Activated B cell treated with CpG ODN at 0.5 μM for 24 hours (primary cell): Measurements from ENCODE around the gene BSND. TPM values are rescaled to one million over a fixed set of nuclear protein-coding genes. Genes with fewer than 3 reads are reported as not detected.

ENCODE experiments used
- ATAC-seq: fragments of 200-7000 bp; cut with Tn5 transposase; one replicate; pipeline ENCODE4 v1.10.0; 2021; ENCODE audit warnings: low read depth, mild to moderate bottlenecking, moderate library complexity
- CTCF ChIA-PET: fragments of 350-600 bp; sonication (Branson Sonifier 250); formaldehyde crosslinking; loops from one replicate; lab custom pipeline; 2021; ENCODE audit warnings: antibody characterized with exemption; lab: Charles Lee
- POLR2A ChIA-PET: fragments of 350-600 bp; sonication (Branson Sonifier 250); formaldehyde crosslinking; loops from one replicate; lab custom pipeline; 2021; ENCODE audit warnings: antibody characterized with exemption; lab: Charles Lee
- DNase-seq: peaks from one replicate; pipeline ENCODE4 v3.0.0; 2022
- H3K27ac Mint-ChIP-seq: one replicate; pipeline ENCODE4 v1.8.0; 2020; ENCODE audit warnings: mixed read lengths
- H3K27me3 Mint-ChIP-seq: one replicate; pipeline ENCODE4 v1.8.0; 2021; ENCODE audit warnings: mixed read lengths
- H3K36me3 Mint-ChIP-seq: one replicate; pipeline ENCODE4 v1.8.0; 2021; ENCODE audit warnings: low read depth, mixed read lengths
- H3K4me1 Mint-ChIP-seq: one replicate; pipeline ENCODE4 v1.8.0; 2021; ENCODE audit warnings: mixed read lengths
- H3K4me3 Mint-ChIP-seq: one replicate; pipeline ENCODE4 v1.8.0; 2020; ENCODE audit warnings: mild to moderate bottlenecking, mixed read lengths
- H3K9me3 Mint-ChIP-seq: one replicate; pipeline ENCODE4 v1.8.0; 2020; ENCODE audit warnings: mixed read lengths
- CTCF ChIP-seq: fragments of 200-600 bp; IDR thresholded peaks from one replicate; pipeline ENCODE4 v1.8.0; 2022; ENCODE audit warnings: antibody characterized with exemption, mild to moderate bottlenecking
- intact Hi-C: fragments of 100-400 bp; cut with micrococcal nuclease; formaldehyde crosslinking; loops from one replicate; pipeline ENCODE4 v1.15.1; 2024
- total RNA-seq: library from RNA; stranded (reverse); gene quantifications from 2 replicates; pipeline ENCODE4 v1.2.3, GENCODE V29; 2022

BSND gene
- total RNA-seq, 1 donor from 2014 or later, result not detected

- CTCF ChIA-PET, result no interaction called here
- no peak overlapping the region for H3K4me3 Mint-ChIP-seq
- intact Hi-C loops, result no loop called here
- ATAC-seq (no peak), DNase-seq (no peak)
- H3K9me3 Mint-ChIP-seq, result no peaks in the 10 kb centered on the region
- POLR2A ChIA-PET, result no interaction called here
- peaks cover 3% of the 10 kb centered on the region for H3K27me3 Mint-ChIP-seq
- no peaks in the 10 kb centered on the region for H3K36me3 Mint-ChIP-seq
- H3K27ac Mint-ChIP-seq, result no peak overlapping the region
- H3K4me1 Mint-ChIP-seq, result no peaks in the 10 kb centered on the region
- no peak for TF ChIP-seq CTCF
These were observed 52.4 kb downstream of the BSND start for GRCh38 chr1:55051169-55051568.

GRCh38 chr1:55051621-55052020, 52.9 kb downstream of the BSND start:
- Mint-ChIP-seq H3K9me3 (no peaks in the 10 kb centered on the region), H3K4me1 (no peaks in the 10 kb centered on the region), H3K27ac (no peak overlapping the region), H3K36me3 (no peaks in the 10 kb centered on the region), H3K4me3 (no peak overlapping the region), H3K27me3 (peaks cover 2% of the 10 kb centered on the region)
- intact Hi-C loops, result no loop called here
- no peak for TF ChIP-seq CTCF
- DNase-seq, result no peak
- ChIA-PET CTCF (no interaction called here), POLR2A (no interaction called here)
- ATAC-seq, result no peak

- Mint-ChIP-seq H3K36me3 (no peaks in the 10 kb centered on the region), H3K9me3 (no peaks in the 10 kb centered on the region), H3K4me1 (no peaks in the 10 kb centered on the region), H3K27ac (no peak overlapping the region), H3K27me3 (no peaks in the 10 kb centered on the region), H3K4me3 (no peak overlapping the region)
- DNase-seq, result no peak
- no peak for ATAC-seq
- ChIA-PET POLR2A (no interaction called here), CTCF (no interaction called here)
- intact Hi-C loops, result no loop called here
- no peak for TF ChIP-seq CTCF
These were observed 53.7 kb downstream of the BSND start for GRCh38 chr1:55052221-55053142.

- no peak for ATAC-seq
- H3K27ac Mint-ChIP-seq, result no peak overlapping the region
- H3K4me3 Mint-ChIP-seq, result no peak overlapping the region
- DNase-seq, result no peak
- no peaks in the 10 kb centered on the region for H3K9me3 Mint-ChIP-seq
- ChIA-PET CTCF (no interaction called here), POLR2A (no interaction called here)
- H3K27me3 Mint-ChIP-seq, result no peaks in the 10 kb centered on the region
- no peaks in the 10 kb centered on the region for H3K4me1 Mint-ChIP-seq
- H3K36me3 Mint-ChIP-seq, result no peaks in the 10 kb centered on the region
- no peak for TF ChIP-seq CTCF
- intact Hi-C loops, result no loop called here
These were observed 54.7 kb downstream of the BSND start for GRCh38 chr1:55053265-55053954.

- TF ChIP-seq CTCF, result no peak
- ATAC-seq, result no peak
- Mint-ChIP-seq H3K27ac (no peak overlapping the region), H3K4me1 (no peaks in the 10 kb centered on the region), H3K4me3 (no peak overlapping the region), H3K27me3 (no peaks in the 10 kb centered on the region), H3K9me3 (no peaks in the 10 kb centered on the region), H3K36me3 (no peaks in the 10 kb centered on the region)
- ChIA-PET CTCF (no interaction called here), POLR2A (no interaction called here)
- no peak for DNase-seq
- intact Hi-C loops, result no loop called here
These were observed 55.7 kb downstream of the BSND start for GRCh38 chr1:55054396-55054795.
